Natural killer cell (primary cell): ENCODE measurements around the gene PLCB4. TPM values are rescaled to one million over a fixed set of nuclear protein-coding genes. Genes with fewer than 3 reads are reported as not detected.

ENCODE experiments used
- ATAC-seq, 3 donors: fragments of 150-1000 bp in 2 of 3; fragments of 200-7000 bp in 1 of 3; cut with Tn5 transposase; 1 replicate in 1 of 3; 2 replicates in 2 of 3; pipeline ENCODE4 v1.10.0; 2021; ENCODE audit warnings: mild to moderate bottlenecking in 2 of 3, moderate library complexity in 2 of 3
- DNase-seq, 2 donors: peaks; one replicate each; pipeline versions ENCODE4 v3.0.0 to v3.0.0-alpha.2; 2013 to 2021; ENCODE audit warnings: mixed read lengths in 1 of 2
- H3K27ac ChIP-seq: one replicate; pipeline ENCODE4 v1.5.1; 2013; ENCODE audit warnings: mild to moderate bottlenecking, low read length
- H3K27me3 ChIP-seq: one replicate; pipeline ENCODE4 v1.6.1; 2013; ENCODE audit warnings: low read length; ENCODE audit not compliant: control insufficient read depth, insufficient read depth
- H3K36me3 ChIP-seq: one replicate; pipeline ENCODE4 v1.6.1; 2013; ENCODE audit warnings: low read length; ENCODE audit not compliant: control insufficient read depth, insufficient read depth
- H3K4me1 ChIP-seq: one replicate; pipeline ENCODE4 v1.6.1; 2013; ENCODE audit warnings: low read length; ENCODE audit not compliant: control insufficient read depth, insufficient read depth
- H3K4me3 ChIP-seq: one replicate; pipeline ENCODE4 v1.5.1; 2013; ENCODE audit warnings: low read length
- H3K9me3 ChIP-seq: one replicate; pipeline ENCODE4 v1.6.1; 2013; ENCODE audit warnings: low read length; ENCODE audit not compliant: control insufficient read depth, insufficient read depth
- H3K27ac Mint-ChIP-seq, 2 donors: one replicate each; pipeline ENCODE4 v1.8.0; 2022; ENCODE audit warnings: mild to moderate bottlenecking in 2 of 2, mixed read lengths in 2 of 2, moderate library complexity in 1 of 2
- H3K27me3 Mint-ChIP-seq, 2 donors: one replicate each; pipeline ENCODE4 v1.8.0; 2022; ENCODE audit warnings: low read depth in 2 of 2, mixed read lengths in 2 of 2
- H3K36me3 Mint-ChIP-seq: one replicate; pipeline ENCODE4 v1.8.0; 2022; ENCODE audit warnings: mixed read lengths
- H3K4me1 Mint-ChIP-seq, 2 donors: one replicate each; pipeline ENCODE4 v1.8.0; 2022; ENCODE audit warnings: mixed read lengths in 2 of 2
- H3K4me3 Mint-ChIP-seq: one replicate; pipeline ENCODE4 v1.8.0; 2022; ENCODE audit warnings: mild to moderate bottlenecking, moderate library complexity, mixed read lengths
- H3K9me3 Mint-ChIP-seq, 2 donors: one replicate each; pipeline ENCODE4 v1.8.0; 2022; ENCODE audit warnings: mixed read lengths in 2 of 2
- WGBS: methylation state at CpG from one replicate; pipeline ENCODE4 v1.1.7; 2013; ENCODE audit warnings: missing lambda C conversion rate; ENCODE audit not compliant: insufficient coverage; 5-methylcytosine and 5-hydroxymethylcytosine counted together
- intact Hi-C: fragments of 100-400 bp; cut with micrococcal nuclease; formaldehyde crosslinking; loops from one replicate; pipeline ENCODE4 v1.14.2; 2022
- total RNA-seq, 4 donors: library from RNA; stranded (reverse); fragments of 120-200 nt in 1 of 4; gene quantifications; one replicate each; pipeline versions ENCODE4 v1.2.3 to v1.2.4, GENCODE V29; 2013 to 2022
- TF ChIP-seq, protein P1 (sequence below): fragments of 200-600 bp; IDR thresholded peaks from one replicate; pipeline ENCODE4 v1.8.0; 2022; ENCODE audit warnings: antibody characterized with exemption

The PLCB4 gene
- total RNA-seq, 3 donors from 2014 or later (not counting 1 experiment from before 2014, with no cell fraction given), result 0.05 to 0.40 TPM; not detected in 1

DNA sequence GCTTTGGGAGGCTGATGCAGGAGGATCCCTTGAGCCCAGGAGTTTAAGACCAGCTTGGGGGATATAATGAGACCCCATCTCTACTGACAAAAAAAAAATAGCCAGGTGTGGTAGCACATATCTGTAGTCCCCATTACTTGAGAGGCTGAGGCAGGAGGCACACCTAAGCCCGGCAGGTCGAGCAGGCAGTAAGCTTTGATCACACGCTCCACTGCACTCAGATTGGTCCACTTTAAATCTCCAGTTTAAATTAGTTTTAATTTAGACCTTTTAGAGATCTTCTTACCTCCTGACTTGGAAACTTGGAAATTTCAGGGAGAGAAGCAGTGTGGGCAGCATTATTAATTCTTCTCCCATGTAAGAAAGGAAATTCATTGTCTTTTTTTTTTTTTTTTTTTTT, 16.8 kb upstream of the PLCB4 start:
- Histone ChIP-seq H3K9me3 (no peaks in the 10 kb centered on the region), H3K27ac (no peak overlapping the region), H3K36me3 (no peaks in the 10 kb centered on the region), H3K4me1 (peaks cover 8% of the 10 kb centered on the region), H3K4me3 (no peak overlapping the region), H3K27me3 (no peaks in the 10 kb centered on the region)
- peaks cover 9% of the 10 kb centered on the region in 2 donors for H3K4me1 Mint-ChIP-seq
- TF ChIP-seq, protein P1, sequence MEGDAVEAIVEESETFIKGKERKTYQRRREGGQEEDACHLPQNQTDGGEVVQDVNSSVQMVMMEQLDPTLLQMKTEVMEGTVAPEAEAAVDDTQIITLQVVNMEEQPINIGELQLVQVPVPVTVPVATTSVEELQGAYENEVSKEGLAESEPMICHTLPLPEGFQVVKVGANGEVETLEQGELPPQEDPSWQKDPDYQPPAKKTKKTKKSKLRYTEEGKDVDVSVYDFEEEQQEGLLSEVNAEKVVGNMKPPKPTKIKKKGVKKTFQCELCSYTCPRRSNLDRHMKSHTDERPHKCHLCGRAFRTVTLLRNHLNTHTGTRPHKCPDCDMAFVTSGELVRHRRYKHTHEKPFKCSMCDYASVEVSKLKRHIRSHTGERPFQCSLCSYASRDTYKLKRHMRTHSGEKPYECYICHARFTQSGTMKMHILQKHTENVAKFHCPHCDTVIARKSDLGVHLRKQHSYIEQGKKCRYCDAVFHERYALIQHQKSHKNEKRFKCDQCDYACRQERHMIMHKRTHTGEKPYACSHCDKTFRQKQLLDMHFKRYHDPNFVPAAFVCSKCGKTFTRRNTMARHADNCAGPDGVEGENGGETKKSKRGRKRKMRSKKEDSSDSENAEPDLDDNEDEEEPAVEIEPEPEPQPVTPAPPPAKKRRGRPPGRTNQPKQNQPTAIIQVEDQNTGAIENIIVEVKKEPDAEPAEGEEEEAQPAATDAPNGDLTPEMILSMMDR, result no peak
- H3K36me3 Mint-ChIP-seq, result no peaks in the 10 kb centered on the region
- H3K9me3 Mint-ChIP-seq, result peaks cover 3 to 6% of the 10 kb centered on the region in 2 donors
- no peak for ATAC-seq
- DNase-seq, result no peak
- no peaks in the 10 kb centered on the region for H3K27me3 Mint-ChIP-seq
- WGBS, result 81% methylated on average over 3 of the region's 3 CpGs
- no peak overlapping the region for H3K27ac Mint-ChIP-seq
- no peak overlapping the region for H3K4me3 Mint-ChIP-seq
- intact Hi-C loops, result no loop called here

GRCh38 chr20:9053108-9053507, 15.8 kb upstream of the PLCB4 start:
- H3K9me3 Mint-ChIP-seq, result peaks cover 2 to 3% of the 10 kb centered on the region in 2 donors
- 4% methylated on average over 3 of the region's 3 CpGs for WGBS
- ATAC-seq, result peak in 1 of 3 donors; percentile 40
- no peak overlapping the region for H3K27ac Mint-ChIP-seq
- intact Hi-C loops, result no loop called here
- no peak for DNase-seq
- Histone ChIP-seq H3K4me1 (peaks cover 8% of the 10 kb centered on the region), H3K4me3 (no peak overlapping the region), H3K9me3 (no peaks in the 10 kb centered on the region), H3K27me3 (no peaks in the 10 kb centered on the region), H3K36me3 (no peaks in the 10 kb centered on the region), H3K27ac (no peak overlapping the region)
- no peaks in the 10 kb centered on the region for H3K36me3 Mint-ChIP-seq
- H3K4me1 Mint-ChIP-seq, result peaks cover 9% of the 10 kb centered on the region in 2 donors
- no peak overlapping the region for H3K4me3 Mint-ChIP-seq
- TF ChIP-seq, protein P1, result no peak
- no peaks in the 10 kb centered on the region for H3K27me3 Mint-ChIP-seq

DNA sequence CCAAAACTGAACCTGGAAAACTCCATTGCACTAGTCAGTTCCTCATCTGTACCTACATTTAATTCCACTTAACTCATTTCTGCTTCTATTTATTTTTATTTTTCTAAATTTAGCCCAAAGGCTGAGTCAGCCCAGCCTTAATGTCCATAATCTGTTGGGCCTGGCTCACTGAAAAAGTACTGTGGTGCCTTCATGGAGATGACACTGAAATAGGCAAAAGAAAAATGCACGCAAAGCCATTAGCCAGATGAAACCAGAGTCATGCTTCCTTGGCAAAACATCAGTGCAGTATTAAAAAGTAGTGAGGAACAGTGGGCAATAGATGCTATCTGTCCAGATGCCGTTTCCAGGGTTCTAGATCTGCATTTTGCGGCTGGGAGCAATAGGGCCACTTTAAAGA, 14.7 kb upstream of the PLCB4 start:
- H3K27me3 Mint-ChIP-seq, result no peaks in the 10 kb centered on the region
- H3K4me1 ChIP-seq, result peaks cover 8% of the 10 kb centered on the region
- no peak overlapping the region for H3K4me3 ChIP-seq
- H3K27me3 ChIP-seq, result no peaks in the 10 kb centered on the region
- peaks cover 0 to 3% of the 10 kb centered on the region in 2 donors for H3K9me3 Mint-ChIP-seq
- H3K4me1 Mint-ChIP-seq, result peaks cover 9% of the 10 kb centered on the region in 2 donors
- H3K4me3 Mint-ChIP-seq, result no peak overlapping the region
- intact Hi-C loops, result no loop called here
- no peaks in the 10 kb centered on the region for H3K9me3 ChIP-seq
- no peak overlapping the region for H3K27ac ChIP-seq
- H3K36me3 Mint-ChIP-seq, result no peaks in the 10 kb centered on the region
- 88% methylated on average over 3 of the region's 3 CpGs for WGBS
- TF ChIP-seq, protein P1, result no peak
- no peak for ATAC-seq
- no peaks in the 10 kb centered on the region for H3K36me3 ChIP-seq
- no peak overlapping the region for H3K27ac Mint-ChIP-seq
- no peak for DNase-seq

DNA sequence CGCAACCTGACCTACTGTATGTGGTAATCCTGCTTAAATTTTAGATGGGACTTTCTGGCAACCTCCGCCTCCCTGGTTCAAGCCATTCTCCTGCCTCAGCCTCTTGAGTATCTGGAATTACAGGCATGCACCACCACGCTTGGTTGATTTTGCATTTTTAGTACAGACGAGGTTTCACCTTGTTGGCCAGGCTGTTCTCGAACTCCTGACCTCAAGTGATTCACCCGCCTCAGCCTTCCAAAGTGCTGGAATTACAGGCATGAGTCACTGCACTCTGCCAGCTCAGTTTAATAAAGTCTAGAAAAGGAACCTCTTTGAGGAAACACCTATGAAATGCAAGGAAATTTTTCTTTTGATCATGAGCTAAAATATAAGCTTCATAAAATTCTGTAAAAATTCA, 9.0 kb upstream of the PLCB4 start:
- Mint-ChIP-seq H3K27ac (no peak overlapping the region), H3K4me1 (no peaks in the 10 kb centered on the region), H3K4me3 (no peak overlapping the region), H3K27me3 (no peaks in the 10 kb centered on the region), H3K9me3 (peaks cover 7 to 8% of the 10 kb centered on the region in 2 donors), H3K36me3 (no peaks in the 10 kb centered on the region)
- Histone ChIP-seq H3K4me1 (no peaks in the 10 kb centered on the region), H3K36me3 (no peaks in the 10 kb centered on the region), H3K4me3 (no peak overlapping the region), H3K27ac (no peak overlapping the region), H3K27me3 (no peaks in the 10 kb centered on the region), H3K9me3 (no peaks in the 10 kb centered on the region)
- DNase-seq, result no peak
- no peak for ATAC-seq
- intact Hi-C loops, result no loop called here
- 93% methylated on average over 6 of the region's 6 CpGs for WGBS
- TF ChIP-seq, protein P1, result no peak
